HepG2 (cell line): Measurements from ENCODE around the gene TAF5. TPM values are rescaled to one million over a fixed set of nuclear protein-coding genes. Genes with fewer than 3 reads are reported as not detected.

Experiments
- ATF7-NPFF ChIP-seq: sonication (generic); formaldehyde crosslinking; IDR thresholded peaks from 2 replicates; pipeline ENCODE4 v1.8.1; 2023; ENCODE audit warnings: mild to moderate bottlenecking, low read depth, missing genetic modification reagents, moderate library complexity
- DRAP1 ChIP-seq: IDR thresholded peaks from 2 replicates; pipeline ENCODE4 v1.6.1; 2016; ENCODE audit warnings: missing genetic modification reagents, missing compliant biosample characterization
- E2F5 ChIP-seq: sonication (generic); formaldehyde crosslinking; conservative IDR thresholded peaks from 2 replicates; pipeline ENCODE4 v1.4.0; 2020; ENCODE audit warnings: missing genetic modification reagents
- HMGXB4 ChIP-seq, 2 experiments: sonication (generic) in 1 of 2; formaldehyde crosslinking in 1 of 2; IDR thresholded peaks; 2 replicates each; pipeline versions ENCODE4 v1.4.0 to v1.6.1; 2018 to 2020; ENCODE audit warnings: missing genetic modification reagents in 2 of 2, borderline replicate concordance in 1 of 2, low read depth in 1 of 2, mild to moderate bottlenecking in 1 of 2, missing biosample characterization in 1 of 2
- KAT8 ChIP-seq: IDR thresholded peaks from 2 replicates; pipeline ENCODE4 v1.6.1; 2016; ENCODE audit warnings: missing genetic modification reagents, missing compliant biosample characterization
- NFATC3 ChIP-seq: sonication (generic); formaldehyde crosslinking; IDR thresholded peaks from 2 replicates; pipeline ENCODE4 v1.5.1; 2020; ENCODE audit warnings: mild to moderate bottlenecking, missing genetic modification reagents
- NRL ChIP-seq: sonication (generic); formaldehyde crosslinking; IDR thresholded peaks from 2 replicates; pipeline ENCODE4 v1.5.0; 2020; ENCODE audit warnings: missing genetic modification reagents, mild to moderate bottlenecking, moderate library complexity, borderline replicate concordance
- PAX8 ChIP-seq: sonication (generic); formaldehyde crosslinking; IDR thresholded peaks from 2 replicates; pipeline ENCODE4 v1.8.0; 2022; ENCODE audit warnings: mild to moderate bottlenecking, missing genetic modification reagents, borderline replicate concordance
- PRDM15 ChIP-seq: sonication (generic); formaldehyde crosslinking; IDR thresholded peaks from 2 replicates; pipeline ENCODE4 v1.4.0; 2020; ENCODE audit warnings: missing genetic modification reagents
- RXRA ChIP-seq: sonication (generic); formaldehyde crosslinking; IDR thresholded peaks from 2 replicates; pipeline ENCODE4 v1.5.1; 2020; ENCODE audit warnings: missing genetic modification reagents
- SCMH1 ChIP-seq: sonication (generic); formaldehyde crosslinking; IDR thresholded peaks from 2 replicates; pipeline ENCODE4 v1.9.0; 2021; ENCODE audit warnings: missing genetic modification reagents, mild to moderate bottlenecking, borderline replicate concordance
- SRSF1 ChIP-seq: fragments of 200-400 bp; formaldehyde crosslinking; optimal IDR thresholded peaks from 2 replicates; pipeline ENCODE3; 2017; ENCODE audit warnings: mild to moderate bottlenecking, low read depth, low read length, moderate library complexity
- STAT5B ChIP-seq: sonication (generic); formaldehyde crosslinking; IDR thresholded peaks from 2 replicates; pipeline ENCODE4 v1.4.0; 2020; ENCODE audit warnings: missing genetic modification reagents
- TMF1 ChIP-seq: sonication (generic); formaldehyde crosslinking; IDR thresholded peaks from 2 replicates; pipeline ENCODE4 v1.8.1; 2022; ENCODE audit warnings: low read depth, missing genetic modification reagents
- XRCC5 ChIP-seq: fragments of 200-400 bp; formaldehyde crosslinking; optimal IDR thresholded peaks from 2 replicates; pipeline ENCODE3; 2017; ENCODE audit warnings: mild to moderate bottlenecking, low read length
- ZBTB7B ChIP-seq: sonication (generic); formaldehyde crosslinking; IDR thresholded peaks from 2 replicates; pipeline ENCODE4 v1.4.0; 2020; ENCODE audit warnings: missing genetic modification reagents
- ZFX ChIP-seq: sonication (generic); formaldehyde crosslinking; IDR thresholded peaks from 2 replicates; pipeline ENCODE4 v1.4.0; 2020; ENCODE audit warnings: mild to moderate bottlenecking, low read depth, missing genetic modification reagents, moderate library complexity
- ZNF260 ChIP-seq: sonication (generic); formaldehyde crosslinking; IDR thresholded peaks from 2 replicates; pipeline ENCODE4 v1.4.0; 2020; ENCODE audit warnings: missing genetic modification reagents, low read depth, mild to moderate bottlenecking, borderline replicate concordance
- ZNF280B ChIP-seq: sonication (generic); formaldehyde crosslinking; IDR thresholded peaks from 2 replicates; pipeline ENCODE4 v1.5.0; 2020; ENCODE audit warnings: missing genetic modification reagents, mild to moderate bottlenecking, borderline replicate concordance
- ZNF343 ChIP-seq: sonication (generic); formaldehyde crosslinking; IDR thresholded peaks from 2 replicates; pipeline ENCODE4 v1.4.0; 2020; ENCODE audit warnings: mild to moderate bottlenecking, missing genetic modification reagents
- polyA plus RNA-seq, 8 experiments: library from polyadenylated mRNA; depleted of rRNA in 3 of 8; stranded (reverse) in 7 of 8; unstranded in 1 of 8; fragments of >200 nt; fragmentation: Illumina TruSeq in 4 of 8; extraction: Trizol in 4 of 8; gene quantifications; 2 replicates each; pipeline versions ENCODE4 v1.2.1 to v1.2.3, GENCODE V29; 2011 to 2016; ENCODE audit warnings: low read depth in 4 of 8, missing spikeins in 1 of 8, mixed read lengths in 1 of 8; ENCODE audit not compliant: insufficient read depth in 1 of 8
- total RNA-seq, 5 experiments: library from RNA; depleted of rRNA; stranded (reverse); fragments of >200 nt; fragmentation: Illumina TruSeq; extraction: Trizol; gene quantifications; 2 replicates each; pipeline ENCODE4 v1.2.3, GENCODE V29; 2016; ENCODE audit warnings: low read depth in 1 of 5

TAF5 gene
- total and polyA plus RNA-seq, 2 of the 13 experiments (the other 11 are each of a cell fraction or from before 2014, with no cell fraction given) = 3.8 to 8.7 TPM

- TF ChIP-seq ZNF280B (CRISPR knock-in tag) (no peak), ZFX (peak; percentile 90), SCMH1 (CRISPR knock-in tag) (no peak), XRCC5 (peak; percentile 22), SRSF1 (no peak), STAT5B (CRISPR knock-in tag) (no peak), ATF7-NPFF (CRISPR knock-in tag) (peak; percentile 79; the same call in 1 of the 2 replicates), HMGXB4 (CRISPR knock-in tag; IDR thresholded peaks at IDR 0.05; ENCODE audit: borderline replicate concordance in 1 of 2, low read depth in 1 of 2) (peak; percentile 30 to 86; a peak in 3 of 4 replicates), ZNF260 (CRISPR knock-in tag) (no peak), PRDM15 (CRISPR knock-in tag) (0 out of 2 replicates have a peak, but pooled peaks have one; percentile 50), NRL (CRISPR knock-in tag) (0 out of 2 replicates have a peak, but pooled peaks have one; percentile 24), DRAP1 (0 out of 2 replicates have a peak, but pooled peaks have one; percentile 42), ZBTB7B (CRISPR knock-in tag) (peak; percentile 42; the same call in 1 of the 2 replicates), KAT8 (CRISPR knock-in tag) (peak; percentile 36; the same call in 1 of the 2 replicates), PAX8 (CRISPR knock-in tag) (peak; percentile 60; the same call in 1 of the 2 replicates), ZNF343 (peak; percentile 51; the same call in 1 of the 2 replicates), RXRA (CRISPR knock-in tag) (peak; percentile 40; the same call in 1 of the 2 replicates), E2F5 (CRISPR knock-in tag) (peak; percentile 87), NFATC3 (CRISPR knock-in tag) (no peak), TMF1 (CRISPR knock-in tag) (peak; percentile 17; the same call in 1 of the 2 replicates)
Measured at GRCh38 chr10:103350517-103351260, 17.1 kb upstream of the TAF5 start, which contains the start of gene PCGF6 (continued).
